CD4-positive, alpha-beta T cell treated with Interleukin-4 for 4 hours (primary cell): ENCODE measurements around the gene STAMBP.
"Not testable (repeated sequence)": the region's sequence is repeated elsewhere in the genome, so short reads cannot be mapped to it uniquely, and the experiment has no call there.

Experiments used
- DNase-seq: peaks from one replicate; pipeline ENCODE4 v3.0.0-alpha.2; 2020

STAMBP gene

GRCh38 chr2:73888388-73888787 lies 59.6 kb downstream of the STAMBP start:
- DNase-seq, result no peak

- DNase-seq, result no peak
These were observed 60.4 kb downstream of the STAMBP start for GRCh38 chr2:73889206-73889605.

- DNase-seq, result no peak
These were observed 61.7 kb downstream of the STAMBP start for GRCh38 chr2:73890301-73891092.

- no peak for DNase-seq
These were observed 62.6 kb downstream of the STAMBP start for GRCh38 chr2:73891276-73891901.

GRCh38 chr2:73892631-73893329 lies 64.0 kb downstream of the STAMBP start, which contains the start of gene ACTG2:
ACTG2 (plus strand) TSS chr2:73893008; CDS start chr2:73901312, 8,304 bp downstream.
- DNase-seq, result no peak

- DNase-seq, result no peak
These were observed 65.2 kb downstream of the STAMBP start for GRCh38 chr2:73893764-73894474.

- no peak for DNase-seq
These were observed 65.7 kb downstream of the STAMBP start for GRCh38 chr2:73894475-73894850.

- no peak for DNase-seq
These were observed 66.1 kb downstream of the STAMBP start for GRCh38 chr2:73894877-73895276.

- DNase-seq, result no peak
These were observed 66.7 kb downstream of the STAMBP start for GRCh38 chr2:73895473-73895872.

- peak; percentile 27 for DNase-seq
These were observed 67.8 kb downstream of the STAMBP start for GRCh38 chr2:73896362-73897239.

- DNase-seq, result no peak
These were observed 68.5 kb downstream of the STAMBP start for GRCh38 chr2:73897240-73897583.

- DNase-seq, result no peak
These were observed 69.2 kb downstream of the STAMBP start for GRCh38 chr2:73897934-73898333.

- no peak for DNase-seq
These were observed 71.1 kb downstream of the STAMBP start for GRCh38 chr2:73899801-73900336.

- DNase-seq, result no peak
These were observed 72.4 kb downstream of the STAMBP start for GRCh38 chr2:73901143-73901542.

- DNase-seq, result no peak
These were observed 73.5 kb downstream of the STAMBP start for GRCh38 chr2:73902284-73902683.

GRCh38 chr2:73903313-73903712 lies 74.6 kb downstream of the STAMBP start:
- no peak for DNase-seq

- not testable (repeated sequence) for DNase-seq
These were observed 75.3 kb downstream of the STAMBP start for GRCh38 chr2:73903949-73904613.

GRCh38 chr2:73904952-73905351 lies 76.2 kb downstream of the STAMBP start:
- DNase-seq, result no peak

GRCh38 chr2:73906847-73907505 lies 78.2 kb downstream of the STAMBP start:
- no peak for DNase-seq

GRCh38 chr2:73907840-73908452 lies 79.2 kb downstream of the STAMBP start:
- peak; percentile 53 for DNase-seq
